GM19023 (cell line): ENCODE measurements around the gene NAPSA.

Experiments used
- ATAC-seq: cut with Tn5 transposase; IDR thresholded peaks from one replicate; pipeline ENCODE4 v1.9.1; 2021; ENCODE audit warnings: mild to moderate bottlenecking, moderate library complexity; ENCODE audit not compliant: unreplicated experiment

Gene NAPSA

DNA sequence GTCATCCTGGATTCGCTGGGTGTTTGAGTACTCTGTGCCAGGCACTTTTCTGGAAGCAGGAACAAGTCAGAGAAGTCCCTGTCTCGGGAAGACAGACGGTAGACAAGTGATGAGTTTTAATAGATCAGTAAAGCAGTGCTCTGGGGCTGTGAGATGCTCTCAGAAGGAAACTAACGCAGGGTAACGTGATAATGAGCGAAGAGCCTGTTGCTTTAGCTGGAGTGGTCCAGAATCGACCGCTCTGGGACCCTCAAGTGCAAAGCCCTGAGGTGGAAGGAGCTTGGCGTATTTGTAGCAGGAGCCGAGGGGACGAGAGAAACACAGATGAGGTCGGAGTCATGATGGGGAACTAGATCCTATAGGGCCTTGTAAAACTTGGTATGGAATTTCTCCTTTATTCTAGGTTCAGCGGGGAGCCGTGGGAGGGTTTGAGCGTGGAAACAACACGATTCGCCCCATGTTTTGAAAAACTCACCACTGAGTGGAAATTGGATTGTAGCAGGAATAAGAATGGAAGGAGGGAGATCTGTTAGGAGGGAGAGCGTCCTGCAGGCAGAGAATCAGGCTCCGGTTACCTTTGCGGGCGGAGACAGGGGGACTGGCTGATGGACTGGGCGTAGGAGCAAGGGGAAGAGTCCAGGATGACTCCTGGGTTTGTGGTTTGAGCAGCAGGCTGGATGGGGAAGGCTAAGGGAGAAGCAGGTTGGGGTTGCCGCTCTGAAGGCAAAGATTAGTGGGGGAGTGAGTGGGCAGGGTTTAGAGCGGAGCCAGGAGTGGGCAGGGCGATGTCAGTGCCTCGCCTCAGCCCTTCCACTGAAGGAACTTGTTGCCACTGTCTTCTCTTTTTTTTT, 19.5 kb upstream of the NAPSA start:
- ATAC-seq: no peak

DNA sequence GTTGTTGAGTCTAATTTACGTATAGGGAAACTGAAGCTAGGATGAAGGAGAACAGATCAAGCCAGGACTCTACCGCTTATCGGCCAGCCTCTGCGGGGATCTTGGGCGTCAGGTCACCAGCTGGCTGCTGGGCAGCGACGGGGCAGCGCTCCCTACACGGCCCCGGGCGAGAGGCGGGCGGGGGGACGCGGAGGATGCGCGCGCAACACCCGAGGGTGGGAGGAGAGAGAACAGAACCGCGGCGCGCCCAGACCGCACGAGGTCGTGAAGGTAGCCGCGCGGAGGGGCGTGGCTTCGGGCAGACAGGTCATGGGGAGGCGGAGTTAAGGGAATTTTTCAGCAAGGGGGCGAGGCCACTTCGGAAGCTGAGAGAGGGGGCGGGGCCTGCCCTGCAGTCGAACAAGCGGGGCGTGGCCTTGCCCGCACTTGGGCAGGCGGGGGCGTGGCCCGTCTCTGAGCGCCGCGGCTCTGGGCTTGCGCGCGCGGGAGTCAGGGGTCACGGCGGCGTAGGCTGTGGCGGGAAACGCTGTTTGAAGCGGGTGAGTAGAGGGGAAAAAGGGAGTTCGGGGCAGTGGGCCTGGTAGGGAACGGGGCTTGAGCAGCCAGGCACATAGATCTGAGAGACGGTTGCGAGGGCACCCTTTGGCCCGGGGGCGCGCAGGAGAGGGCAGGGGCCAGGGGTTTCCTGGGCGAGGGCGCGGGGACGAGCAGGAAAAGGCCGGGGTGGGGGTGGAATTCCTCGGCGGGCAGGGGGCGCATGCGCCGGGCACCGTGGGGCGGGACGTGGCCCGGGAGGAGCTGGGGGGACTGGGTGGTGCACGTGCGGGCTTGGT, 18.6 kb upstream of the NAPSA start, which contains the start of gene POLD1:
Gene POLD1 (plus strand): TSS at position 496 of the 833 bp plus-strand sequence. CDS start 14,505 bp downstream, outside the sequence.
- peak; percentile 91 for ATAC-seq

DNA sequence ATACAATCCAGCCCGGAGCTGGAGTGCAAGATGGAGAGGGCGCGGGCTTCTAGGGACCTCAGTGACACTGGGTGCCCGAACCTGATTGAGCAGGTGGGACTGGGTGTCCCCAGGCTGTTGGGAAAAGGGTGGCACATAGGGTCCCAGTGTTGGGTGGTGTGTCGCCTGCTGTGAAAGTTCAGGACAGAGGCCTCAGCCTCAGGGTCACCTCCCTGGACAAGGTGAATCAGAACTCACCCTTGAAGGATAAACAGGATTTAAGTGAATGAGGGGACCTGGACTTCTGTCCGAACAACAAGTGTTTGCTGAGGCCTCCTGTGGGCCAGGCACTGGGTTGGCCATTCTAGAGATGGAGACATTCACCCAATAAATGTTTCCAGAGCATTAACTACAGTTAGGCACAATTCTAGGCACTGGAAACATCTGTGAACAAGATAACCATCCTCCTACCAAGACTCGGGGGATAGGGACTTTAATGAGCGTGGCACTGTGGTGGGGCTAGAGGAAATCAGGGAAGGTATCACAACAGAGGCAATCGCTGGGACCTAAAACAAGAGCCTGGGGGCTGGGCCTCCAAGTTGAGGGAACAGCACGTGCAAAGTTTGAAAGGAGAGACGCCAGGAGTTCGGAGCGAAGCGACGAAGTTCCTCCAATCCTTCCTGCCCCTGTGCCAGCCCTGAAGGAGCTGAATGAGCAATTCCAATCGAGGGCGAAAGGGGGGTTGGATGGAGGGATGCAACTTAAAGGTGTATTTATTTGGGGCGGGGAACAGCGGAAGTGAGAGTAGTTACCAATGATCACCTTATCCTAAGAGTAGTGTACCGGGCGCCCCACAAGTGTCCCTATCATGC, 17.8 kb upstream of the NAPSA start:
- no peak for ATAC-seq

DNA sequence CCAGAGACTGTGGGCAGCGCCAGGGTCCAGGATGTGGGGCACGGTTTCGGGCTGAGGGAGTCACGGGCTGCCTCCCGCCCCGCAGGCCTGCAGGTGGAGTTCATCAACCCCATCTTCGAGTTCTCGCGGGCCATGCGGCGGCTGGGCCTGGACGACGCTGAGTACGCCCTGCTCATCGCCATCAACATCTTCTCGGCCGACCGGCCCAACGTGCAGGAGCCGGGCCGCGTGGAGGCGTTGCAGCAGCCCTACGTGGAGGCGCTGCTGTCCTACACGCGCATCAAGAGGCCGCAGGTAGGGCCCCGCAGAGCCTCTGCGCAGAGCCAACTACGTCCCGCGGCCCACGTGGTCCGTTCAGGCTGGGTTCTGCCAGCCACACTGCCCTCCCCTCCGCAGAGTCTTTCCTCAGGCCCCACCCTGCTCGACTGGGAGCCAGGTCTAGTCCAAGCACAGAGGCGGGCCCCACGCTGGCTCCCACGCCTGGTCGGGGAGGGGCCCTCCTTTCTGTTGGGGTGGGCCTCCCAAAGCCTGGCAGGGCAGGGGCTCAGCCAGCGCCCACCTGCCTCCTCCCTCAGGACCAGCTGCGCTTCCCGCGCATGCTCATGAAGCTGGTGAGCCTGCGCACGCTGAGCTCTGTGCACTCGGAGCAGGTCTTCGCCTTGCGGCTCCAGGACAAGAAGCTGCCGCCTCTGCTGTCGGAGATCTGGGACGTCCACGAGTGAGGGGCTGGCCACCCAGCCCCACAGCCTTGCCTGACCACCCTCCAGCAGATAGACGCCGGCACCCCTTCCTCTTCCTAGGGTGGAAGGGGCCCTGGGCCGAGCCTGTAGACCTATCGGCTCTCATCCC, 16.7 kb upstream of the NAPSA start:
- no peak for ATAC-seq

DNA sequence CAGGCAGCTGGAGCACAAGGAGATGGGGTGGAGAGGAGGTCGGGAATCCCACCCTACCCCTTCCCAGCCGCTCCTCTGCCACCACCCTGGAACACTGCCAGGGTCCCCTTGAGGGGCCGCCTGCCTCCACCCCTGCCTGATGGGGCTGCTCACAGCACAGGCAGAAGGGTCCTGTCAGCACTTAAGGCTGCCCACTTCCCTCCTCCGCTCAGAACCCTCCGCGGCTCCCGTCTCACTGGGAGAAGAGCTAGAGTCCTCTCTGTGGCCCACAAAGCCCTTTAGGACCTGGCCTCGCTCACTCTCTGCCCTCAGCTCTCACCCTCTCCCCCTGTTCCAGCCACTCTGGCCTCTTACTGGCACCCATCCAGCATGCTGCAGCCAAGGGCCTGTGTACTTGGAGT, 15.3 kb upstream of the NAPSA start:
- ATAC-seq: no peak

DNA sequence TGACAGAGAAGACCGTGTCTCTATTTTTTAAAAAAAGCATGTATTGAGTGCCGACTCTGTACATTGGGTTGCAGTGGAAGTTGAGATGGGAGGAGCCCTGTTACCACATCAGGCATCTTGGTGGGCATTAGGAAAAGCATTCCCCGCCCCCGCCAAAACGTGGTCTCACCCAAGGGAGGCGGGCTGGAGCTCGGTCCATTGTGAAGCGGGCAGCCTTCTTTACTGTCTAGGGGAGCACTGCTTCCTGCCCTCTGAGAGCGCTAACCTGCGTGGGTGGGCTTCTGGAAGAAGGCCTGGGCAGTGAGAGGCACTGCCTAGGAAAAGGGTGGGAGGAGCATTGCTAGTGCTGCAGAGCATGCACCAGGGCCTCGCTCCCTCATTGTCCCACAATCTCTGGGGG, 14.7 kb upstream of the NAPSA start:
- ATAC-seq: no peak

DNA sequence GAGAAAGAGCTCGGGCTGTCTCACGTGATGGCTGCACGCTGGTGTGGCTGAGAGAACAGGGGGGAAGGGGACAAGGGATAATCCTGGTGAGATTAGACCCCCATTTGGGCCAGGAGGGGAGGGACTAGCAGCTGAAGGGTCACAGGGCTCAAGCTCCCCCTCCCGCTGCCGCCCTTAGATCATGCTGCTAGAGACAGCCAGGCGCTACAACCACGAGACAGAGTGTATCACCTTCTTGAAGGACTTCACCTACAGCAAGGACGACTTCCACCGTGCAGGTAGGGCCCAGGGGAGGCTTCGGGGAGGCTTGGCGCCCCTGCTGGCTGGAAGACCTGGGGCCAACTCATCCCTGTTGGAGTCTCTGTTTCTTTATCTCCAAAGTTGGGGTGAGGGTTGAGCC, 14.2 kb upstream of the NAPSA start:
- ATAC-seq: no peak

DNA sequence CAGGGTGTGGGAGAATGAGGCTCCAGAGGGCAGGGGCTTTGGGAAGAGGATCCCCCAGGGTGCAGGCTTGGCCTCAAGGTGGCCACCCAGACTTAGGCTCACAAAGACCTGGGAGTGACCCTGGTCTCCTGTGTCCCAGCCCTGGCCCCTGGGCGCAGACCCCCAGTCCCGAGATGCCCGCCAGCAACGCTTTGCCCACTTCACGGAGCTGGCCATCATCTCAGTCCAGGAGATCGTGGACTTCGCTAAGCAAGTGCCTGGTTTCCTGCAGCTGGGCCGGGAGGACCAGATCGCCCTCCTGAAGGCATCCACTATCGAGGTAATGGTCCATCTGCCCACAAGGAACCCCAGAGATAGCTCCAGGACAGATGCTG, 13.4 kb upstream of the NAPSA start:
- ATAC-seq: no peak

DNA sequence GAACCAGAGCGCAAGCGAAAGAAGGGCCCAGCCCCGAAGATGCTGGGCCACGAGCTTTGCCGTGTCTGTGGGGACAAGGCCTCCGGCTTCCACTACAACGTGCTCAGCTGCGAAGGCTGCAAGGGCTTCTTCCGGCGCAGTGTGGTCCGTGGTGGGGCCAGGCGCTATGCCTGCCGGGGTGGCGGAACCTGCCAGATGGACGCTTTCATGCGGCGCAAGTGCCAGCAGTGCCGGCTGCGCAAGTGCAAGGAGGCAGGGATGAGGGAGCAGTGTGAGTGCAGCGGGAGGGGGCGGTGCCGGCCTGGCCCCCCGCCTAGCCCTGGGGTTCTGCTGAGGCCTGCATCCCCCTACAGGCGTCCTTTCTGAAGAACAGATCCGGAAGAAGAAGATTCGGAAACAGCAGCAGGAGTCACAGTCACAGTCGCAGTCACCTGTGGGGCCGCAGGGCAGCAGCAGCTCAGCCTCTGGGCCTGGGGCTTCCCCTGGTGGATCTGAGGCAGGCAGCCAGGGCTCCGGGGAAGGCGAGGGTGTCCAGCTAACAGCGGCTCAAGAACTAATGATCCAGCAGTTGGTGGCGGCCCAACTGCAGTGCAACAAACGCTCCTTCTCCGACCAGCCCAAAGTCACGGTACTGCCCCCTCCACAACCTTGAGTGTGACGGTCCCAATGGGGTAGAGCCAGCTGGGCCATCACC, 12.9 kb upstream of the NAPSA start:
- no peak for ATAC-seq

DNA sequence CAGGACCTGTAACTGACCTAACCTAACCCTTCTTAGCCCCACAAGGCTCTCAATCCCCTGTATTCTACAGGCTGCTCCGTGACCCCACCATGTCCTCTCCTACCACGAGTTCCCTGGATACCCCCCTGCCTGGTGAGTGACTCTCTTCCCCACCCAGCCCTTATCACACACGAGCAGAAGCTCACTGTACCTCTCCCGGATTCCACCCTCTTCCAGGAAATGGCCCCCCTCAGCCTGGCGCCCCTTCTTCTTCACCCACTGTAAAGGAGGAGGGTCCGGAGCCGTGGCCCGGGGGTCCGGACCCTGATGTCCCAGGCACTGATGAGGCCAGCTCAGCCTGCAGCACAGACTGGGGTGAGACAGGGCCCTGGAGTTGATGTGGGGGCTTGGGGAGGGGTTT, 12.1 kb upstream of the NAPSA start:
- ATAC-seq: no peak

DNA sequence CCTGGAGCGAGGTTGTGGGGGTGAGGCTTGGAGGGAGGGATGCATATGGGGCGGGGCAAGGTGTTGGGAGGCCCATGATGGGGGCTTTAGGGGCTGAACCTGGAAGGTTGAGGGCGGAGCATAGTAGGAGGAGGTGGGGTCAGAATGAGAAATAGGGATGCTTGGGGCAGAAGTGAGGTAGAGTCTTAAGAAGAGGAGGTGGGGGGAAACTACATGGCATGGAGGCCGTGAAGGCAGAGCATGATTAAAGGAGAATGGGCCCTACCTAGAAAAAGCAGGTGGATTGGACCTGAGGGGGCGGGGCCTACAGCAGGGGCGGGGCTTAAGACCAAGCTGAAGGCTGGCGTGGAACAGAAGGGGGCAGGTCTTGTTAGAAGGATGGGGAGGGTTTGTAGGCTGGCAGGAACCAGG, 11.6 kb upstream of the NAPSA start:
- ATAC-seq: no peak

DNA sequence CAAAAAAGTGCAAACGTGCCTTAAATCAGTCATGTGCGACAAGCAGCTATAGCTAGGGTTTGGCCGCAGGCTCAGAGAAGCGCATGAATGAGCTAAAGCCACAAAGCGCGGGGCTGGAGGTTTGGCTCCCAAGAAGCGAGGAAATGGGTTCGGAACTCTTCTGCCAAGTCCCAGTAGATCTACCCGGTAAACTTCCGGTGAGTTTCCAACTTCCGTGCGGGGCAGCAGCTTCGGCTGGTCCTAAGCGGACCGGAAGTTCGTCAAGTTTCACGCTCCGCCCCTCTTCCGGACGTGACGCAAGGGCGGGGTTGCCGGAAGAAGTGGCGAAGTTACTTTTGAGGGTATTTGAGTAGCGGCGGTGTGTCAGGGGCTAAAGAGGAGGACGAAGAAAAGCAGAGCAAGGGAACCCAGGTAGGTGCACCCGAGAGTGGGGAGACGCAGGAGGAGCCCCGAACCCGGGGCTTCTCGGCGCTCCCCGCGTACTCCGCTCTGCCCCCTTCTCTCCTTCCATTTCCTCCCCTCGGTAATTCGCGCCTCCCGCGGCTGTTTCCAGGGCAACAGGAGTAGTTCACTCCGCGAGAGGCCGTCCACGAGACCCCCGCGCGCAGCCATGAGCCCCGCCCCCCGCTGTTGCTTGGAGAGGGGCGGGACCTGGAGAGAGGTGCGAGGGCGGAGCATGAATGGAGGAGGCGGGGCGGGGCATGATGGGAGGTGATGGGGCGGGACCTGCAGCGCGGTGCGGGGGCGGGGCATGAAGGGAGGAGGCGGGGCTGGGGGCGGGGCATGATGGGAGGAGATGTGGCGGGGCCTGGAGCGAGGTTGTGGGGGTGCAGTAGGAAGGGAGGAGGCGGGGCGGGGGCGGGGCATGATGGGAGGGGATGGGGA, 11.0 kb upstream of the NAPSA start, which contains the start of gene NR1H2:
Gene NR1H2 (plus strand): TSS at position 292 of the 885 bp plus-strand sequence. CDS start 1,149 bp downstream, outside the sequence.
- ATAC-seq: peak; percentile 81

DNA sequence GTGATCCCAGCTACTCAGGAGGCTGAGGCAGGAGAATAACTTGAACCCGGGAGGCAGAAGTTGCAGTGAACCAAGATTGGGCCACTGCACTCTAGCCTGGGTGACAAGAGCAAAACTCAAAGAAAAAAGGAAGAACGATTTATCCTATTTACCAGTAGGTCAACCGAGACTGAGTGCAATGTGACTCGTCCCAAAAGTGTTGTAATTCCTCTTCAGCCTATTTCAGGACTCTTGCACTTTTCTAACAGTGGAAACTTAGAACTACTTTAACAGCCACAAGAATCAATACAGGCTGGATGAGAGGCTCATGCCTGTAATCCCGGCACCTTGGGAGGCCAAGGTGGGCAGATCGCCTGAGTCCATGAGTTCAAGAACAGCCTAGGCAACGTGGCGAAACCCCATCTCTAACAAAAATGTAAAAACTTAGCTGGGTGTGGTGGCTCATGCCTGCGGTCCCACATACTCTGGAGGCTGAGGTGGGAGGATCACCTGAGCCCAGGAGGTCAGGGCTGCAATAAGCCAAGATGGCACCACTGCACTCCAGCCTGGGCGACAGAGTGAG, 6.6 kb upstream of the NAPSA start:
- ATAC-seq: no peak

DNA sequence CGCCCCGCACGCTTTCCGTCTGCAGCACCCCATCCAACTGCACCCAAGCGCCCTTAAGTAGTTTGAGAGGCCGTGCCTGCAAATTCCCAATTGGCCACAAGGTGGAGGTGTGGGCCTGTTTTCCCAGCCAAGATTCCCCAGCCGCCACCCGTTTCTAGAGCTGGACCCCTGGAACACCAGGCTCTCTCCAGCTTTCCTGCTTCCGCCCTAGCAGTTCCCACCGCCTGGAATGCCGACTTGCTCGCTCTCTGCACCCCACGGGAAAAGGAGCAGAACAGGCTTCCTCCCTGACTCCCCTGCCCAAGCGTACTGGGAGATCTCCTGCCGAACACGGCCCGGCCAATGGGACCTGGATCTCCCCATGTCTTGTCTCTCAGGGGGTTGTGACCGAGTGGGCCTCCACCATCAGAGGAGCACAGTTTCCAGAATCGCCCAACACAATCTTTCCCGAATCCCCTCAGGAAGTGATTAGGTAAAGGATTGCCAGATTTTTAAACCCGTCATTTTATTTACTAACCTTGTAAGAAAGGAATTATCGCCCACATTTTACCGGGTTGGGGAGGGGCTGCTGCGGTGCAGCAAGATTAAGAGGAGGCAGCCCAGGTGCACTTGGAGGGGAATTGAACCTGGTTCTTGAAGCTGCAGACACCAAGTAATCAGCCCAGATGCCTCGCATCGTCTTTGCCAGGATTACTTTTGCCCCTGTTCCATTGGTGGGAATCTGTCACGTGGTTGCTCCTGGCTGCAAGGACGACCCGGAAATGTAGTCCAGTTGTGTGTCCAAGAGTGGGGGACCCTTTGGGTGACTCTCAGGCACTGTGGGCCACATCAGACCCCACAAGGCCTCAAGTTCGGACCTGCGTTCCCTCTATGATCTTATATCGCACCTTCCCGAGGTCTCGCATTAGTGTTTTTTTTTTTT, 3.5 kb upstream of the NAPSA start:
- ATAC-seq: no peak

DNA sequence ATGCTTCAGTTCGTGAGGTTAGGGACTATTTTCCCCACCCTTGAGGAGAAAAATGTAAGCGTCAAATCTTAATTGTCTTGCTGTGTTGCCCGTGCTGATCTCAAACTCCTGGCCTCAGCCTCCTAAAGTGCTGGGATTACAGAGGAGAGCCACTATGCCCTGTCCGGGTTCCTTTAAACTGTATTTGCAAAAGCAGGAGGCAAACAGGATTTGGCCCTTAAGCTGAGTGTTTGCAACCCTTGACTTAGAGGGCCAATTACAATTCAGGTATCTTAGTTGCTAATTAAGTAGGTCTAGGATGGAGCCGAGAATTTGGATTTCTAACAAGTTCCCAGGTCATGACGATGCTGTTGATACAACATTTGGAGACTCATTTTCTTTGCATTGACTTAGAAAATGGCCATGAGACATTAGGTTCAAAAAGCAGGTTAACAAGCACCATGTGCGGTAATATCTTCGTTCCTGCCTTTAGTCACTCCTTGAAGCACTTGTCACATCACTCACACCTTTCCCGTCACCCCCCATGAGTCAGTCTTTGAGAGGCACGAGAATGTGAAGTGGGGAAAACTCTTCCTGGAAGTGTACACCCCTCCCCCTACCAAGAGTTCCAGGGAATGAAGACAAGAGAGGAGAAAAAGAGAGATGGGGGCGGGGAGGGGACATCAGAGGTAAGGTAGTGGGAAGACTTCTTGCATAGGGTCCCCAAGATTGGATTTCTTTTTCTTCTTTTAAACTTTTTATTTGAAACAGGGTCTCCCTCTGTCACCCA, 2.6 kb downstream of the NAPSA start:
- ATAC-seq: no peak

DNA sequence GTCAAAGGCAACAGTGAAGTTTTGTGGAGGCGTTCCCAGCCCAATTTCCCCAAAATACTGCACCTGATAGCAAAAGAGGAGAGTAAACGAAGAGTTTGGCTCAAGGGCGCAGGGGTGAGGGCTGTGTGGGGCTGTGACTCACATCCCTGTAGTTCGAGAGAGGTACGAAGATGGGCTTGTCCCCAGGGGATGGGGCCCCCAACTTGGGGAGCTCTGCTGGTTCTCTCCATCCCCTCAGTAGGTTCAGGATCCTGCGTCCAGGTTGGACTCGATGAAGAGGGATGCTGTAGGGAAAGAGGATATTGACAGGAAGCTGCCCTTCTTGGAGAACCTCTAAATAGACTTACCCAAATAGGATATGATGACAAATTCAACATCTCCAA, 3.4 kb downstream of the NAPSA start:
- ATAC-seq: no peak
